ENCODE data around the gene STK38.

STK38 gene

GRCh38 chr6:36550473-36551000 is 3.3 kb upstream of the STK38 start:
- Mint-ChIP-seq H3K27ac (no peak overlapping the region), H3K36me3 (ENCODE audit: low read depth) (peaks cover 15% of the 10 kb centered on the region), H3K27me3 (no peaks in the 10 kb centered on the region), H3K4me1 (ENCODE audit: low read depth) (peaks cover 19% of the 10 kb centered on the region), H3K9me3 (no peaks in the 10 kb centered on the region), H3K4me3 (no peak overlapping the region)
- intact Hi-C loops (cut with micrococcal nuclease), result no loop called here

GRCh38 chr6:36548401-36548743 is 1.1 kb upstream of the STK38 start:
- peaks cover 23% of the 10 kb centered on the region for H3K36me3 Mint-ChIP-seq (ENCODE audit: low read depth)
- H3K27ac Mint-ChIP-seq, result no peak overlapping the region
- H3K9me3 Mint-ChIP-seq, result no peaks in the 10 kb centered on the region
- H3K4me3 Mint-ChIP-seq, result no peak overlapping the region
- intact Hi-C loops (cut with micrococcal nuclease), result no loop called here
- H3K4me1 Mint-ChIP-seq (ENCODE audit: low read depth), result peaks cover 30% of the 10 kb centered on the region
- no peaks in the 10 kb centered on the region for H3K27me3 Mint-ChIP-seq

- Mint-ChIP-seq H3K27me3 (no peaks in the 10 kb centered on the region), H3K36me3 (ENCODE audit: low read depth) (peaks cover 29% of the 10 kb centered on the region), H3K4me1 (ENCODE audit: low read depth) (peaks cover 35% of the 10 kb centered on the region), H3K27ac (peak overlapping the region; percentile 95), H3K9me3 (no peaks in the 10 kb centered on the region), H3K4me3 (peak overlapping the region; percentile 95)
- intact Hi-C loops (cut with micrococcal nuclease), result loop anchor here (1.0 kb wide), 1 partner anchor 46 kb away; the partner anchor contains the start of gene SRSF3
Observed at GRCh38 chr6:36547646-36548400, 544 bp upstream of the STK38 start.

- peaks cover 36% of the 10 kb centered on the region for H3K4me1 Mint-ChIP-seq (ENCODE audit: low read depth)
Observed at GRCh38 chr6:36546308-36546919, 865 bp downstream of the STK38 start.

GRCh38 chr6:36545767-36546307 is 1.4 kb downstream of the STK38 start:
- H3K27ac Mint-ChIP-seq, result peak overlapping the region; percentile 95
- H3K27me3 Mint-ChIP-seq, result no peaks in the 10 kb centered on the region
- H3K9me3 Mint-ChIP-seq, result no peaks in the 10 kb centered on the region
- H3K36me3 Mint-ChIP-seq (ENCODE audit: low read depth), result peaks cover 40% of the 10 kb centered on the region
- H3K4me1 Mint-ChIP-seq (ENCODE audit: low read depth), result peaks cover 36% of the 10 kb centered on the region
- H3K4me3 Mint-ChIP-seq, result peak overlapping the region; percentile 95
- intact Hi-C loops (cut with micrococcal nuclease), result no loop called here

More at GRCh38 chr6:36546308-36546919, 865 bp downstream of the STK38 start:
- Mint-ChIP-seq H3K4me3 (peak overlapping the region; percentile 95), H3K9me3 (no peaks in the 10 kb centered on the region), H3K27me3 (no peaks in the 10 kb centered on the region), H3K36me3 (ENCODE audit: low read depth) (peaks cover 35% of the 10 kb centered on the region), H3K27ac (peak overlapping the region; percentile 95)
- intact Hi-C loops (cut with micrococcal nuclease), result no loop called here

- Mint-ChIP-seq H3K27ac (peak overlapping the region; percentile 69), H3K9me3 (no peaks in the 10 kb centered on the region), H3K36me3 (ENCODE audit: low read depth) (peaks cover 56% of the 10 kb centered on the region), H3K27me3 (no peaks in the 10 kb centered on the region), H3K4me3 (peak overlapping the region; percentile 76), H3K4me1 (ENCODE audit: low read depth) (peaks cover 33% of the 10 kb centered on the region)
- intact Hi-C loops (cut with micrococcal nuclease), result loop anchor here (1.0 kb wide), 1 partner anchor 52 kb away; no protein-coding TSS in a partner anchor
Observed at GRCh38 chr6:36544228-36544627, 3.1 kb downstream of the STK38 start.

GRCh38 chr6:36542041-36542440 is 5.2 kb downstream of the STK38 start:
- H3K4me1 Mint-ChIP-seq (ENCODE audit: low read depth), result peaks cover 22% of the 10 kb centered on the region
- peaks cover 75% of the 10 kb centered on the region for H3K36me3 Mint-ChIP-seq (ENCODE audit: low read depth)
- H3K4me3 Mint-ChIP-seq, result no peak overlapping the region
- H3K27me3 Mint-ChIP-seq, result no peaks in the 10 kb centered on the region
- H3K27ac Mint-ChIP-seq, result no peak overlapping the region
- intact Hi-C loops (cut with micrococcal nuclease), result no loop called here
- no peaks in the 10 kb centered on the region for H3K9me3 Mint-ChIP-seq

GRCh38 chr6:36539814-36540568 is 7.3 kb downstream of the STK38 start:
- Mint-ChIP-seq H3K9me3 (no peaks in the 10 kb centered on the region), H3K27ac (no peak overlapping the region), H3K4me3 (no peak overlapping the region), H3K27me3 (no peaks in the 10 kb centered on the region), H3K36me3 (ENCODE audit: low read depth) (peaks cover 83% of the 10 kb centered on the region), H3K4me1 (ENCODE audit: low read depth) (peaks cover 21% of the 10 kb centered on the region)
- intact Hi-C loops (cut with micrococcal nuclease), result no loop called here

GRCh38 chr6:36536873-36537547 is 10.3 kb downstream of the STK38 start:
- Mint-ChIP-seq H3K9me3 (no peaks in the 10 kb centered on the region), H3K4me1 (ENCODE audit: low read depth) (peaks cover 7% of the 10 kb centered on the region), H3K36me3 (ENCODE audit: low read depth) (peaks cover 98% of the 10 kb centered on the region), H3K27ac (no peak overlapping the region), H3K4me3 (no peak overlapping the region), H3K27me3 (no peaks in the 10 kb centered on the region)
- intact Hi-C loops (cut with micrococcal nuclease), result no loop called here

- H3K27me3 Mint-ChIP-seq, result no peaks in the 10 kb centered on the region
- H3K27ac Mint-ChIP-seq, result no peak overlapping the region
- peaks cover 96% of the 10 kb centered on the region for H3K36me3 Mint-ChIP-seq (ENCODE audit: low read depth)
- intact Hi-C loops (cut with micrococcal nuclease), result no loop called here
- H3K4me3 Mint-ChIP-seq, result no peak overlapping the region
- H3K9me3 Mint-ChIP-seq, result no peaks in the 10 kb centered on the region
- H3K4me1 Mint-ChIP-seq (ENCODE audit: low read depth), result peaks cover 19% of the 10 kb centered on the region
Observed at GRCh38 chr6:36533321-36533720, 14.0 kb downstream of the STK38 start.

GRCh38 chr6:36526066-36526465 is 21.2 kb downstream of the STK38 start:
- Mint-ChIP-seq H3K9me3 (no peaks in the 10 kb centered on the region), H3K4me1 (ENCODE audit: low read depth) (peaks cover 27% of the 10 kb centered on the region), H3K4me3 (no peak overlapping the region), H3K27me3 (no peaks in the 10 kb centered on the region), H3K27ac (peak overlapping the region; percentile 20), H3K36me3 (ENCODE audit: low read depth) (peaks cover 91% of the 10 kb centered on the region)
- intact Hi-C loops (cut with micrococcal nuclease), result no loop called here

GRCh38 chr6:36525346-36525745 is 21.9 kb downstream of the STK38 start:
- intact Hi-C loops (cut with micrococcal nuclease), result no loop called here
- no peak overlapping the region for H3K4me3 Mint-ChIP-seq
- H3K4me1 Mint-ChIP-seq (ENCODE audit: low read depth), result peaks cover 27% of the 10 kb centered on the region
- H3K27ac Mint-ChIP-seq, result no peak overlapping the region
- H3K9me3 Mint-ChIP-seq, result no peaks in the 10 kb centered on the region
- H3K27me3 Mint-ChIP-seq, result no peaks in the 10 kb centered on the region
- peaks cover 91% of the 10 kb centered on the region for H3K36me3 Mint-ChIP-seq (ENCODE audit: low read depth)

- Mint-ChIP-seq H3K27me3 (no peaks in the 10 kb centered on the region), H3K4me3 (no peak overlapping the region), H3K4me1 (ENCODE audit: low read depth) (peaks cover 27% of the 10 kb centered on the region), H3K36me3 (ENCODE audit: low read depth) (peaks cover 91% of the 10 kb centered on the region), H3K27ac (no peak overlapping the region), H3K9me3 (no peaks in the 10 kb centered on the region)
- intact Hi-C loops (cut with micrococcal nuclease), result no loop called here
Observed at GRCh38 chr6:36524871-36525270, 22.4 kb downstream of the STK38 start.
